HepG2 (cell line): ENCODE measurements around the gene PPM1K. TPM values are rescaled to one million over a fixed set of nuclear protein-coding genes. Genes with fewer than 3 reads are reported as not detected.
A peak's percentile ranks its signal among the peaks of the same experiment; 100 is the strongest.

ENCODE experiments used
- ATAC-seq: fragments of 200-7000 bp; cut with Tn5 transposase; 3 replicates; pipeline ENCODE4 v1.9.1; 2020; ENCODE audit warnings: mild to moderate bottlenecking, moderate library complexity
- BruUV-seq: library from RNA; stranded (reverse); fragments of 400-500 nt; replicated peaks from 2 replicates; lab custom pipeline; 2021; lab: Mats Ljungman, UMichigan
- CTCF ChIA-PET: fragments of 300-600 bp; formaldehyde crosslinking; extraction: SDS; loops from one replicate; lab custom pipeline; 2021; ENCODE audit warnings: low total read pairs, inconsistent platforms, low intra/inter-chr PET ratio; lab: Yijun Ruan, JAX
- POLR2A ChIA-PET: fragments of 350-600 bp; sonication (Branson Sonifier 250); formaldehyde crosslinking; loops from one replicate; lab custom pipeline; 2020; ENCODE audit warnings: antibody characterized with exemption, inconsistent platforms; lab: Yijun Ruan, JAX
- DNase-seq: peaks from one replicate; pipeline ENCODE4 v3.0.0-alpha.2; 2015; ENCODE audit warnings: low spot score
- FAIRE-seq: peaks from 3 replicates; lab custom pipeline; 2011; peaks lifted over from hg19 to GRCh38; lab: Jason Lieb, UNC
- H2AFZ ChIP-seq: one replicate; pipeline ENCODE4 v1.6.1; 2011; ENCODE audit warnings: low read length, inconsistent platforms
- H3K27ac ChIP-seq: fragments of 300-600 bp; 3 replicates; pipeline ENCODE4 v1.8.0; 2011; ENCODE audit warnings: mixed run types, mild to moderate bottlenecking, mixed read lengths, low read length, inconsistent platforms; ENCODE audit not compliant: insufficient read depth; ENCODE audit errors: extremely low read length
- H3K27me3 ChIP-seq, 2 experiments: fragments of 200-600 bp in 1 of 2; 2 replicates in 1 of 2; 3 replicates in 1 of 2; pipeline versions ENCODE4 v1.6.0 to v1.8.0; 2011; ENCODE audit warnings: low read length in 2 of 2, mild to moderate bottlenecking in 2 of 2, moderate library complexity in 2 of 2, inconsistent platforms in 1 of 2; ENCODE audit not compliant: insufficient read depth in 2 of 2, control insufficient read depth in 1 of 2
- H3K36me3 ChIP-seq, 2 experiments: fragments of 200-600 bp in 1 of 2; replicated peaks in 1 of 2; 2 replicates in 1 of 2; 3 replicates in 1 of 2; pipeline versions ENCODE4 v1.5.1 to v1.8.0; 2011; ENCODE audit warnings: low read length in 2 of 2, inconsistent platforms in 1 of 2; ENCODE audit not compliant: insufficient read depth in 2 of 2, control insufficient read depth in 1 of 2
- H3K4me1 ChIP-seq: 2 replicates; pipeline ENCODE4 v1.5.1; 2012; ENCODE audit warnings: low read length, inconsistent platforms; ENCODE audit not compliant: insufficient read depth
- H3K4me2 ChIP-seq: 2 replicates; pipeline ENCODE4 v1.6.0; 2011; ENCODE audit warnings: low read depth, low read length, inconsistent platforms
- H3K4me3 ChIP-seq, 3 experiments: fragments of 200-600 bp in 1 of 3; sonication (generic), shearing (Covaris generic) in 1 of 3; replicated peaks in 1 of 3; 2 replicates each; pipeline ENCODE4 v1.5.1; 2011 to 2016; ENCODE audit warnings: low read length in 3 of 3, inconsistent platforms in 2 of 3, low read depth in 2 of 3, mild to moderate bottlenecking in 2 of 3, control low read depth in 1 of 3, mixed read lengths in 1 of 3; ENCODE audit not compliant: insufficient read depth in 1 of 3
- H3K79me2 ChIP-seq: one replicate; pipeline ENCODE4 v1.6.1; 2011; ENCODE audit warnings: low read length, inconsistent platforms; ENCODE audit not compliant: insufficient read depth
- H3K9ac ChIP-seq: 2 replicates; pipeline ENCODE4 v1.6.0; 2011; ENCODE audit warnings: mild to moderate bottlenecking, low read depth, low read length, inconsistent platforms; ENCODE audit not compliant: insufficient read depth
- H3K9me3 ChIP-seq: 2 replicates; pipeline ENCODE4 v1.5.1; 2012; ENCODE audit warnings: mild to moderate bottlenecking, low read length
- H4K20me1 ChIP-seq: 2 replicates; pipeline ENCODE4 v1.6.0; 2011; ENCODE audit warnings: inconsistent platforms, mild to moderate bottlenecking, low read length, moderate library complexity; ENCODE audit not compliant: insufficient read depth
- AHDC1 ChIP-seq: sonication (generic); formaldehyde crosslinking; IDR thresholded peaks from 2 replicates; pipeline ENCODE4 v1.5.1; 2020; ENCODE audit warnings: mild to moderate bottlenecking, missing genetic modification reagents, borderline replicate concordance
- ATAD3A ChIP-seq: sonication (generic); formaldehyde crosslinking; IDR thresholded peaks from 2 replicates; pipeline ENCODE4 v1.4.0; 2020; ENCODE audit warnings: missing genetic modification reagents
- GABPB1 ChIP-seq: IDR thresholded peaks from 2 replicates; pipeline ENCODE4 v1.6.1; 2016; ENCODE audit warnings: mild to moderate bottlenecking, missing genetic modification reagents, moderate library complexity, missing compliant biosample characterization
- WGBS: methylation state at CpG from one replicate; pipeline ENCODE4 v1.1.6; 2017; ENCODE audit warnings: low lambda C conversion rate; 5-methylcytosine and 5-hydroxymethylcytosine counted together
- in situ Hi-C: cut with HindIII; loops from 2 replicates; pipeline ENCODE4 v1.10.0; 2017; ENCODE audit warnings: low pct_unique_long_range_greater_than_20kb; ENCODE audit not compliant: extremely low pct_ligation_motif_present
- intact Hi-C: fragments of 100-400 bp; cut with micrococcal nuclease; formaldehyde crosslinking; loops from one replicate; pipeline ENCODE4 v1.10.0; 2022; ENCODE audit not compliant: unreplicated experiment
- polyA plus RNA-seq, 8 experiments: library from polyadenylated mRNA; depleted of rRNA in 3 of 8; stranded (reverse) in 7 of 8; unstranded in 1 of 8; fragments of >200 nt; fragmentation: Illumina TruSeq in 4 of 8; extraction: Trizol in 4 of 8; gene quantifications; 2 replicates each; pipeline versions ENCODE4 v1.2.1 to v1.2.3, GENCODE V29; 2011 to 2016; ENCODE audit warnings: low read depth in 4 of 8, missing spikeins in 1 of 8, mixed read lengths in 1 of 8; ENCODE audit not compliant: insufficient read depth in 1 of 8
- total RNA-seq, 5 experiments: library from RNA; depleted of rRNA; stranded (reverse); fragments of >200 nt; fragmentation: Illumina TruSeq; extraction: Trizol; gene quantifications; 2 replicates each; pipeline ENCODE4 v1.2.3, GENCODE V29; 2016; ENCODE audit warnings: low read depth in 1 of 5

The PPM1K gene
- total and polyA plus RNA-seq, 2 of the 13 experiments (the other 11 are each of a cell fraction or from before 2014, with no cell fraction given): 11.9 to 17.8 TPM

- peak; percentile 37; the same call in 1 of the 2 replicates for TF ChIP-seq AHDC1
- TF ChIP-seq, all 625 proteins: peak for 10
These were observed 37.8 kb downstream of the PPM1K start (continued) for GRCh38 chr4:88246600-88246999.

- no peak overlapping the region; a peak in 1 of 6 replicates for H3K4me3 ChIP-seq
- no peak overlapping the region for H3K9ac ChIP-seq
- intact Hi-C loops: no loop called here
- in situ Hi-C loops: no loop called here
- H3K27ac ChIP-seq: no peak overlapping the region
- BruUV-seq: no TSS peak
- no peak for TF ChIP-seq ATAD3A (CRISPR knock-in tag)
- peak; percentile 37 for TF ChIP-seq GABPB1 (CRISPR knock-in tag)
- no peaks in the 10 kb centered on the region for H3K36me3 ChIP-seq
- H4K20me1 ChIP-seq: no peaks in the 10 kb centered on the region
- 78% methylated on average over 10 of the region's 17 CpGs for WGBS
- DNase-seq (no peak), ATAC-seq (0 out of 3 replicates have a peak, but pooled peaks have one; percentile 16), FAIRE-seq (no peak)
- H2AFZ ChIP-seq: peak overlapping the region; percentile 54
- peaks cover 33% of the 10 kb centered on the region for H3K4me1 ChIP-seq
- H3K9me3 ChIP-seq: no peaks in the 10 kb centered on the region
- ChIA-PET POLR2A (no interaction called here), CTCF (no interaction called here)
- no peaks in the 10 kb centered on the region for H3K27me3 ChIP-seq
- peak overlapping the region; percentile 44; the same call in 1 of the 2 replicates for H3K4me2 ChIP-seq
- no peaks in the 10 kb centered on the region for H3K79me2 ChIP-seq
These were observed 39.4 kb downstream of the PPM1K start for GRCh38 chr4:88244816-88245579.
